ENCODE measurements around the gene ENTREP1.
A peak's percentile ranks its signal among the peaks of the same experiment; 100 is the strongest.
"Not testable (repeated sequence)": the region's sequence is repeated elsewhere in the genome, so short reads cannot be mapped to it uniquely, and the experiment has no call there.

The ENTREP1 gene

GRCh38 chr9:69324549-69325401 is at the start of gene ENTREP1:
Gene ENTREP1, plus strand, starts transcription at chr9:69325215. Its CDS starts 95 bp downstream, at chr9:69325310.
- no peak for DNase-seq (ENCODE audit: low read depth)

GRCh38 chr9:69276775-69277174 is 48.2 kb upstream of the ENTREP1 start:
- DNase-seq (ENCODE audit: low read depth), result no peak

GRCh38 chr9:69279084-69279731 is 45.8 kb upstream of the ENTREP1 start:
- no peak for DNase-seq (ENCODE audit: low read depth)

GRCh38 chr9:69279733-69280132 is 45.3 kb upstream of the ENTREP1 start:
- no peak for DNase-seq (ENCODE audit: low read depth)

- DNase-seq (ENCODE audit: low read depth), result no peak
Observed at GRCh38 chr9:69283003-69283402, 42.0 kb upstream of the ENTREP1 start.

- DNase-seq (ENCODE audit: low read depth), result no peak
Observed at GRCh38 chr9:69292078-69292477, 32.9 kb upstream of the ENTREP1 start.

GRCh38 chr9:69293156-69293555 is 31.9 kb upstream of the ENTREP1 start:
- DNase-seq (ENCODE audit: low read depth), result no peak

GRCh38 chr9:69295872-69296552 is 29.0 kb upstream of the ENTREP1 start:
- no peak for DNase-seq (ENCODE audit: low read depth)

GRCh38 chr9:69297300-69297980 is 27.6 kb upstream of the ENTREP1 start:
- DNase-seq (ENCODE audit: low read depth), result no peak

- DNase-seq (ENCODE audit: low read depth), result no peak
Observed at GRCh38 chr9:69299315-69299714, 25.7 kb upstream of the ENTREP1 start.

- no peak for DNase-seq (ENCODE audit: low read depth)
Observed at GRCh38 chr9:69299826-69300225, 25.2 kb upstream of the ENTREP1 start.

GRCh38 chr9:69303331-69303730 is 21.7 kb upstream of the ENTREP1 start:
- no peak for DNase-seq (ENCODE audit: low read depth)

GRCh38 chr9:69306895-69307445 is 18.0 kb upstream of the ENTREP1 start:
- DNase-seq (ENCODE audit: low read depth), result not testable (repeated sequence)

GRCh38 chr9:69307446-69308205 is 17.4 kb upstream of the ENTREP1 start:
- peak; percentile 29 for DNase-seq (ENCODE audit: low read depth)

- DNase-seq (ENCODE audit: low read depth), result no peak
Observed at GRCh38 chr9:69308206-69308931, 16.6 kb upstream of the ENTREP1 start.

- DNase-seq (ENCODE audit: low read depth), result no peak
Observed at GRCh38 chr9:69313175-69313574, 11.8 kb upstream of the ENTREP1 start.

- DNase-seq (ENCODE audit: low read depth), result no peak
Observed at GRCh38 chr9:69314547-69314946, 10.5 kb upstream of the ENTREP1 start.

GRCh38 chr9:69317081-69317480 is 7.9 kb upstream of the ENTREP1 start:
- no peak for DNase-seq (ENCODE audit: low read depth)

- no peak for DNase-seq (ENCODE audit: low read depth)
Observed at GRCh38 chr9:69317894-69318293, 7.1 kb upstream of the ENTREP1 start.

GRCh38 chr9:69319324-69320025 is 5.5 kb upstream of the ENTREP1 start:
- DNase-seq (ENCODE audit: low read depth), result no peak

Measured in fibroblast of the conjunctiva (primary cell).